H1 (cell line): Measurements from ENCODE around the gene DHDH. TPM values are rescaled to one million over a fixed set of nuclear protein-coding genes. Genes with fewer than 3 reads are reported as not detected.

ENCODE experiments used
- CTCF ChIA-PET: fragments of 300-600 bp; sonication (Branson Sonifier 250); formaldehyde crosslinking; loops from one replicate; lab custom pipeline; 2021; ENCODE audit not compliant: partially characterized antibody; lab: Charles Lee
- POLR2A ChIA-PET: fragments of 300-600 bp; sonication (Branson Sonifier 250); formaldehyde crosslinking; loops from one replicate; lab custom pipeline; 2021; ENCODE audit warnings: inconsistent platforms; ENCODE audit not compliant: partially characterized antibody; lab: Charles Lee
- DNase-seq, 2 experiments: peaks; one replicate each; pipeline versions ENCODE4 v3.0.0 to v3.0.0-alpha.2; 2010 to 2022; ENCODE audit warnings: low spot score in 2 of 2, low read depth in 1 of 2, mixed read lengths in 1 of 2
- FAIRE-seq: peaks from 2 replicates; lab custom pipeline; 2011; peaks lifted over from hg19 to GRCh38; lab: Jason Lieb, UNC
- H2AFZ ChIP-seq: 2 replicates; pipeline ENCODE4 v1.8.1; 2012; ENCODE audit warnings: low read length, inconsistent platforms
- H2AK5ac ChIP-seq: 2 replicates; pipeline ENCODE4 v1.6.1; 2013; ENCODE audit warnings: low read depth, low read length
- H2BK120ac ChIP-seq: replicated peaks from 2 replicates; pipeline ENCODE3; 2013; ENCODE audit warnings: low read depth, low read length, inconsistent platforms
- H2BK12ac ChIP-seq: 2 replicates; pipeline ENCODE4 v1.6.1; 2013; ENCODE audit warnings: low read depth, low read length
- H2BK15ac ChIP-seq: 2 replicates; pipeline ENCODE4 v1.6.1; 2013; ENCODE audit warnings: low read length
- H2BK20ac ChIP-seq: 2 replicates; pipeline ENCODE4 v1.6.1; 2013; ENCODE audit warnings: low read length
- H2BK5ac ChIP-seq: 2 replicates; pipeline ENCODE4 v1.6.1; 2013; ENCODE audit warnings: low read depth, low read length
- H3K14ac ChIP-seq: 2 replicates; pipeline ENCODE4 v1.6.1; 2013; ENCODE audit warnings: inconsistent platforms; ENCODE audit not compliant: insufficient read length
- H3K18ac ChIP-seq: 2 replicates; pipeline ENCODE4 v1.6.1; 2013; ENCODE audit warnings: low read length; ENCODE audit errors: extremely low read depth
- H3K23ac ChIP-seq: 2 replicates; pipeline ENCODE4 v1.6.1; 2013; ENCODE audit warnings: inconsistent platforms; ENCODE audit not compliant: insufficient read length
- H3K23me2 ChIP-seq: 2 replicates; pipeline ENCODE4 v1.6.1; 2013; ENCODE audit warnings: low read depth, low read length
- H3K27ac ChIP-seq: 2 replicates; pipeline ENCODE4 v1.6.1; 2011; ENCODE audit warnings: low read depth, low read length, inconsistent platforms
- H3K27me3 ChIP-seq, 4 experiments: replicated peaks in 1 of 4; 1 replicate in 1 of 4; 2 replicates in 3 of 4; pipeline versions ENCODE4 v1.6.1 to v1.8.1; 2011 to 2013; ENCODE audit warnings: low read length in 3 of 4, mild to moderate bottlenecking in 3 of 4, inconsistent platforms in 2 of 4, mixed read lengths in 2 of 4, moderate library complexity in 1 of 4; ENCODE audit not compliant: control insufficient read depth in 3 of 4, insufficient read depth in 3 of 4; ENCODE audit errors: extremely low read depth in 1 of 4
- H3K36me3 ChIP-seq, 4 experiments: 2 replicates each; pipeline versions ENCODE4 v1.6.1 to v1.8.1; 2011 to 2013; ENCODE audit warnings: mild to moderate bottlenecking in 4 of 4, low read length in 3 of 4, moderate library complexity in 2 of 4, control low read depth in 1 of 4, inconsistent platforms in 1 of 4; ENCODE audit not compliant: insufficient read depth in 4 of 4, control insufficient read depth in 2 of 4
- H3K4ac ChIP-seq: replicated peaks from 2 replicates; pipeline ENCODE3; 2013; ENCODE audit warnings: low read length, low read depth, mixed read lengths, inconsistent platforms; ENCODE audit not compliant: insufficient read length
- H3K4me1 ChIP-seq, 4 experiments: replicated peaks in 1 of 4; 1 replicate in 1 of 4; 2 replicates in 3 of 4; pipeline versions ENCODE4 v1.6.1 to v1.8.1; 2011 to 2013; ENCODE audit warnings: low read length in 3 of 4, inconsistent platforms in 2 of 4, mixed read lengths in 1 of 4; ENCODE audit not compliant: insufficient read depth in 4 of 4, control insufficient read depth in 3 of 4
- H3K4me2 ChIP-seq, 2 experiments: 2 replicates each; pipeline versions ENCODE4 v1.6.1 to v1.8.1; 2011 to 2013; ENCODE audit warnings: low read depth in 2 of 2, low read length in 2 of 2, control low read depth in 1 of 2, inconsistent platforms in 1 of 2, mild to moderate bottlenecking in 1 of 2; ENCODE audit not compliant: insufficient read depth in 1 of 2
- H3K4me3 ChIP-seq, 4 experiments: fragments of 200-600, 300-600 bp in 1 of 4; sonication (generic), shearing (Covaris generic), sonication (Bioruptor Twin) in 1 of 4; 2 replicates each; pipeline versions ENCODE4 v1.5.1 to v1.8.1; 2011 to 2016; ENCODE audit warnings: low read length in 4 of 4, low read depth in 3 of 4, control low read depth in 2 of 4, inconsistent platforms in 2 of 4, mild to moderate bottlenecking in 2 of 4, mixed read lengths in 1 of 4, moderate library complexity in 1 of 4; ENCODE audit not compliant: insufficient read depth in 2 of 4; ENCODE audit errors: extremely low read depth in 1 of 4
- H3K56ac ChIP-seq: replicated peaks from 2 replicates; pipeline ENCODE3; 2013; ENCODE audit warnings: low read depth, mild to moderate bottlenecking, mixed read lengths, low read length, inconsistent platforms; ENCODE audit not compliant: insufficient read length
- H3K79me1 ChIP-seq: 2 replicates; pipeline ENCODE4 v1.6.1; 2013; ENCODE audit warnings: low read depth, low read length, control low read depth
- H3K79me2 ChIP-seq, 2 experiments: 2 replicates each; pipeline versions ENCODE4 v1.6.1 to v1.8.1; 2012 to 2013; ENCODE audit warnings: low read length in 2 of 2, mild to moderate bottlenecking in 2 of 2, inconsistent platforms in 1 of 2; ENCODE audit not compliant: insufficient read depth in 2 of 2, control insufficient read depth in 1 of 2
- H3K9ac ChIP-seq, 4 experiments: replicated peaks in 1 of 4; 1 replicate in 1 of 4; 2 replicates in 3 of 4; pipeline versions ENCODE4 v1.6.1 to v1.8.1; 2011 to 2013; ENCODE audit warnings: low read depth in 3 of 4, low read length in 3 of 4, control low read depth in 2 of 4, mild to moderate bottlenecking in 2 of 4, moderate library complexity in 2 of 4, inconsistent platforms in 1 of 4; ENCODE audit errors: extremely low read depth in 1 of 4
- H3K9me3 ChIP-seq, 2 experiments: 2 replicates each; pipeline versions ENCODE4 v1.6.1 to v1.8.1; 2012 to 2013; ENCODE audit warnings: mild to moderate bottlenecking in 2 of 2, moderate library complexity in 2 of 2, control low read depth in 1 of 2, inconsistent platforms in 1 of 2, low read depth in 1 of 2, low read length in 1 of 2, mixed read lengths in 1 of 2; ENCODE audit not compliant: insufficient read depth in 2 of 2
- H4K20me1 ChIP-seq, 2 experiments: replicated peaks in 1 of 2; 2 replicates each; pipeline versions ENCODE3 to v1.8.1; 2011 to 2013; ENCODE audit warnings: inconsistent platforms in 2 of 2, low read length in 2 of 2, mild to moderate bottlenecking in 1 of 2; ENCODE audit not compliant: insufficient read depth in 2 of 2, control insufficient read depth in 1 of 2
- H4K5ac ChIP-seq: 2 replicates; pipeline ENCODE4 v1.6.1; 2013; ENCODE audit warnings: low read length, low read depth, mixed read lengths, inconsistent platforms; ENCODE audit not compliant: insufficient read length
- H4K8ac ChIP-seq: 2 replicates; pipeline ENCODE4 v1.8.0; 2013; ENCODE audit warnings: mild to moderate bottlenecking, moderate library complexity, low read length, inconsistent platforms; ENCODE audit not compliant: insufficient read depth; ENCODE audit errors: extremely low read depth
- H4K91ac ChIP-seq: replicated peaks from 2 replicates; pipeline ENCODE3; 2013; ENCODE audit warnings: low read length, mixed read lengths, inconsistent platforms; ENCODE audit not compliant: insufficient read length
- BACH1 ChIP-seq: IDR thresholded peaks from 2 replicates; pipeline ENCODE4 v1.6.1; 2012; ENCODE audit warnings: low read length, improper control_type of control experiment
- WGBS, 2 experiments: shearing (Covaris generic) in 1 of 2; methylation state at CpG; one replicate each; pipeline versions ENCODE4 v1.1.6 to v1.1.7; 2013 to 2015; ENCODE audit warnings: low lambda C conversion rate in 2 of 2, mixed read lengths in 2 of 2, inconsistent platforms in 1 of 2, low coverage in 1 of 2, missing lambda C conversion rate in 1 of 2; ENCODE audit not compliant: insufficient replicate concordance in 2 of 2, insufficient coverage in 1 of 2, insufficient read length in 1 of 2; ENCODE audit errors: extremely low coverage in 1 of 2, missing lambda C conversion rate in 1 of 2; 5-methylcytosine and 5-hydroxymethylcytosine counted together
- polyA plus RNA-seq, 7 experiments: library from polyadenylated mRNA; depleted of rRNA in 3 of 7; stranded (reverse) in 5 of 7; unstranded in 2 of 7; fragments of >200 nt in 5 of 7; fragments of 200-250 nt in 2 of 7; gene quantifications; 1 replicate in 5 of 7; 2 replicates in 1 of 7; 4 replicates in 1 of 7; pipeline versions ENCODE4 v1.2.1 to v1.2.3, GENCODE V29; 2011 to 2013; ENCODE audit warnings: missing spikeins in 2 of 7, mixed read lengths in 2 of 7
- total RNA-seq: library from RNA; stranded (reverse); fragmentation: NEBNext Ultra II Directional; extraction: Animal tissue kit (Norgen Biotek cat#: 25700); gene quantifications from 2 replicates; pipeline ENCODE4 v1.2.1, GENCODE V29; 2021
- TF ChIP-seq, protein P1 (sequence below): IDR thresholded peaks from 2 replicates; pipeline ENCODE4 v1.6.1; 2011; ENCODE audit warnings: low read length, improper control_type of control experiment

Gene DHDH
- total and polyA plus RNA-seq, 2 of the 8 experiments (the other 6 are each of a cell fraction or from before 2014, with no cell fraction given) = 2.2 to 2.8 TPM

DNA sequence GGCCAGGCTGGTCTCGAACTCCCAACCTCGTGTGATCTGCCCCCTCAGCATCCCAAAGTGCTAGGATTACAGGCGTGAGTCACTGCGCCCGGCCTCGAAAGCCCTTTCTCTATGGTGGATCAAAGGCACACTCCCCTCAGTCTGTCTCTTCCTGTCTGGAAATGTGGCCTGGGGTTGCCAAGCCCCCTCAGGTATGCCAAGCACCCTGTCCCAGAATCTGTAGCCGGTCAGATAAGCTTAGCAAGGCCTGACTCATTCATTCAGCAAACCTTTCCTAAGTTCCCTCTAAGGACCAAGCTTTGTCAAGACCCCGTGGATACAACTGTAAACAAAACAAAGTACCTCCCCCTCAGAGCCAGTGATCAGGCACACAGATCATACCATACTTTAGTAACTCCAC is 19.3 kb upstream of the DHDH start:
- H2BK20ac ChIP-seq = no peak overlapping the region
- no peak overlapping the region for H3K27ac ChIP-seq
- no peak overlapping the region for H2BK15ac ChIP-seq
- no peak overlapping the region for H2BK5ac ChIP-seq
- no peak overlapping the region for H2AK5ac ChIP-seq
- H2BK120ac ChIP-seq = no peak overlapping the region
- H3K4me1 ChIP-seq = no peaks in the 10 kb centered on the region
- ChIA-PET POLR2A (interaction anchor here (0.9 to 3.4 kb wide), 3 partner anchors 11 to 241 kb away, joined by 3 to 13 read pairs (median 3); partner anchors contain the start of gene NTN5), CTCF (interaction anchor here (2.1 kb wide), 1 partner anchor 16 kb away, joined by 4 read pairs; no protein-coding TSS in a partner anchor)
- H3K79me1 ChIP-seq = no peaks in the 10 kb centered on the region
- no peak overlapping the region for H3K4ac ChIP-seq
- peaks cover 16 to 60% (median 34%) of the 10 kb centered on the region in 4 experiments for H3K36me3 ChIP-seq
- no peak overlapping the region for H3K23ac ChIP-seq
- H3K23me2 ChIP-seq = no peaks in the 10 kb centered on the region; the same call in 1 of the 2 replicates
- no peak overlapping the region for H4K91ac ChIP-seq
- H4K8ac ChIP-seq = no peak overlapping the region; the same call in 1 of the 2 replicates
- no peaks in the 10 kb centered on the region for H3K79me2 ChIP-seq
- DNase-seq = no peak
- H4K5ac ChIP-seq = no peak overlapping the region
- no peak overlapping the region for H3K9ac ChIP-seq
- no peak overlapping the region for H3K4me2 ChIP-seq
- H2BK12ac ChIP-seq = no peak overlapping the region
- H3K4me3 ChIP-seq = no peak overlapping the region
- no peak overlapping the region for H3K14ac ChIP-seq
- 96% methylated on average over 8 of the region's 8 CpGs; no CpG with 5 or more reads in 1 of the 2 experiments for WGBS, 2 experiments
- H4K20me1 ChIP-seq = peaks cover 0 to 7% of the 10 kb centered on the region in 2 experiments
- no peaks in the 10 kb centered on the region for H3K27me3 ChIP-seq
- no peak overlapping the region for H3K56ac ChIP-seq
- H3K9me3 ChIP-seq = no peaks in the 10 kb centered on the region
- no peak for FAIRE-seq
- no peak overlapping the region for H3K18ac ChIP-seq
- H2AFZ ChIP-seq = no peak overlapping the region
- TF ChIP-seq BACH1 = no peak
- TF ChIP-seq, protein P1, sequence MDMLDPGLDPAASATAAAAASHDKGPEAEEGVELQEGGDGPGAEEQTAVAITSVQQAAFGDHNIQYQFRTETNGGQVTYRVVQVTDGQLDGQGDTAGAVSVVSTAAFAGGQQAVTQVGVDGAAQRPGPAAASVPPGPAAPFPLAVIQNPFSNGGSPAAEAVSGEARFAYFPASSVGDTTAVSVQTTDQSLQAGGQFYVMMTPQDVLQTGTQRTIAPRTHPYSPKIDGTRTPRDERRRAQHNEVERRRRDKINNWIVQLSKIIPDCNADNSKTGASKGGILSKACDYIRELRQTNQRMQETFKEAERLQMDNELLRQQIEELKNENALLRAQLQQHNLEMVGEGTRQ = no peak
